Effector memory CD8-positive, alpha-beta T cell (primary cell): Measurements from ENCODE around the gene FNIP2.
"Not testable (repeated sequence)": the region's sequence is repeated elsewhere in the genome, so short reads cannot be mapped to it uniquely, and the experiment has no call there.

ENCODE experiments used
- ATAC-seq: fragments of 150-1000 bp; cut with Tn5 transposase; replicated peaks from 2 replicates; pipeline ENCODE4 v1.10.0; 2021; ENCODE audit warnings: mild to moderate bottlenecking, moderate library complexity
- DNase-seq, 3 experiments: peaks; one replicate each; pipeline ENCODE4 v3.0.0; 2021
- H3K27ac Mint-ChIP-seq, 2 donors: one replicate each; pipeline ENCODE4 v1.8.0; 2022; ENCODE audit warnings: mild to moderate bottlenecking in 2 of 2, mixed read lengths in 2 of 2, moderate library complexity in 2 of 2
- H3K27me3 Mint-ChIP-seq, 2 donors: one replicate each; pipeline ENCODE4 v1.8.0; 2022; ENCODE audit warnings: mixed read lengths in 2 of 2
- H3K36me3 Mint-ChIP-seq: one replicate; pipeline ENCODE4 v1.8.0; 2022; ENCODE audit warnings: mild to moderate bottlenecking, moderate library complexity, mixed read lengths; ENCODE audit not compliant: insufficient read depth
- H3K4me1 Mint-ChIP-seq, 2 donors: one replicate each; pipeline ENCODE4 v1.8.0; 2022; ENCODE audit warnings: low read depth in 2 of 2, mixed read lengths in 2 of 2
- H3K4me3 Mint-ChIP-seq, 2 donors: one replicate each; pipeline ENCODE4 v1.8.0; 2022; ENCODE audit warnings: mild to moderate bottlenecking in 2 of 2, mixed read lengths in 2 of 2, moderate library complexity in 2 of 2
- H3K9me3 Mint-ChIP-seq, 2 donors: one replicate each; pipeline ENCODE4 v1.8.0; 2022; ENCODE audit warnings: mixed read lengths in 2 of 2

The FNIP2 gene

GRCh38 chr4:158787709-158788475 is 19.1 kb downstream of the FNIP2 start:
- Mint-ChIP-seq H3K4me1 (peaks cover 3 to 10% of the 10 kb centered on the region in 2 donors), H3K9me3 (no peaks in the 10 kb centered on the region), H3K36me3 (no peaks in the 10 kb centered on the region), H3K4me3 (no peak overlapping the region), H3K27me3 (no peaks in the 10 kb centered on the region), H3K27ac (no peak overlapping the region)
- DNase-seq (no peak), ATAC-seq (no peak)

- no peaks in the 10 kb centered on the region for H3K9me3 Mint-ChIP-seq
- no peak overlapping the region for H3K27ac Mint-ChIP-seq
- H3K27me3 Mint-ChIP-seq, result no peaks in the 10 kb centered on the region
- no peak for ATAC-seq
- DNase-seq, result no peak
- peaks cover 2 to 4% of the 10 kb centered on the region in 2 donors for H3K4me1 Mint-ChIP-seq
- H3K36me3 Mint-ChIP-seq, result no peaks in the 10 kb centered on the region
- no peak overlapping the region for H3K4me3 Mint-ChIP-seq
Observed at GRCh38 chr4:158788516-158788915, 19.7 kb downstream of the FNIP2 start.

GRCh38 chr4:158789853-158790252 is 21.0 kb downstream of the FNIP2 start:
- no peaks in the 10 kb centered on the region for H3K27me3 Mint-ChIP-seq
- H3K4me1 Mint-ChIP-seq, result peaks cover 2 to 4% of the 10 kb centered on the region in 2 donors
- no peak overlapping the region for H3K4me3 Mint-ChIP-seq
- H3K9me3 Mint-ChIP-seq, result no peaks in the 10 kb centered on the region
- no peaks in the 10 kb centered on the region for H3K36me3 Mint-ChIP-seq
- DNase-seq, result no peak
- no peak overlapping the region for H3K27ac Mint-ChIP-seq
- ATAC-seq, result no peak

- DNase-seq, result no peak
- H3K27ac Mint-ChIP-seq, result no peak overlapping the region
Observed at GRCh38 chr4:158793021-158793420, 24.2 kb downstream of the FNIP2 start.

GRCh38 chr4:158793430-158793829 is 24.6 kb downstream of the FNIP2 start:
- not testable (repeated sequence) for H3K9me3 Mint-ChIP-seq, DNase-seq, H3K27me3 Mint-ChIP-seq, H3K27ac Mint-ChIP-seq, H3K4me3 Mint-ChIP-seq, H3K4me1 Mint-ChIP-seq, H3K36me3 Mint-ChIP-seq, ATAC-seq

More at GRCh38 chr4:158793021-158793420, 24.2 kb downstream of the FNIP2 start:
- no peaks in the 10 kb centered on the region for H3K9me3 Mint-ChIP-seq
- H3K4me1 Mint-ChIP-seq, result peaks cover 3 to 4% of the 10 kb centered on the region in 2 donors
- no peak overlapping the region for H3K4me3 Mint-ChIP-seq
- ATAC-seq, result no peak
- H3K27me3 Mint-ChIP-seq, result no peaks in the 10 kb centered on the region
- H3K36me3 Mint-ChIP-seq, result no peaks in the 10 kb centered on the region

GRCh38 chr4:158796370-158797140 is 27.7 kb downstream of the FNIP2 start:
- no peaks in the 10 kb centered on the region for H3K27me3 Mint-ChIP-seq
- no peaks in the 10 kb centered on the region for H3K36me3 Mint-ChIP-seq
- no peaks in the 10 kb centered on the region for H3K9me3 Mint-ChIP-seq
- H3K4me1 Mint-ChIP-seq, result peaks cover 0 to 4% of the 10 kb centered on the region in 2 donors
- no peak overlapping the region for H3K27ac Mint-ChIP-seq
- H3K4me3 Mint-ChIP-seq, result no peak overlapping the region
- ATAC-seq (no peak), DNase-seq (no peak)

- Mint-ChIP-seq H3K36me3 (no peaks in the 10 kb centered on the region), H3K27ac (no peak overlapping the region), H3K27me3 (no peaks in the 10 kb centered on the region), H3K9me3 (no peaks in the 10 kb centered on the region), H3K4me1 (peaks cover 4% of the 10 kb centered on the region in 2 donors), H3K4me3 (no peak overlapping the region)
- DNase-seq (no peak), ATAC-seq (no peak)
Observed at GRCh38 chr4:158798062-158798461, 29.2 kb downstream of the FNIP2 start.

GRCh38 chr4:158799013-158799770 is 30.4 kb downstream of the FNIP2 start:
- no peaks in the 10 kb centered on the region for H3K27me3 Mint-ChIP-seq
- peak overlapping the region in 1 of 2 donors; percentile 60 for H3K27ac Mint-ChIP-seq
- no peaks in the 10 kb centered on the region for H3K9me3 Mint-ChIP-seq

GRCh38 chr4:158799856-158800255 is 31.0 kb downstream of the FNIP2 start:
- Mint-ChIP-seq H3K4me3 (no peak overlapping the region), H3K27ac (no peak overlapping the region), H3K9me3 (no peaks in the 10 kb centered on the region), H3K27me3 (no peaks in the 10 kb centered on the region), H3K36me3 (no peaks in the 10 kb centered on the region), H3K4me1 (peaks cover 4 to 11% of the 10 kb centered on the region in 2 donors)
- no peak for DNase-seq
- ATAC-seq, result no peak

More at GRCh38 chr4:158799013-158799770, 30.4 kb downstream of the FNIP2 start:
- Mint-ChIP-seq H3K4me3 (no peak overlapping the region), H3K36me3 (no peaks in the 10 kb centered on the region), H3K4me1 (peaks cover 4 to 11% of the 10 kb centered on the region in 2 donors)
- no peak for ATAC-seq
- no peak for DNase-seq

GRCh38 chr4:158801066-158801465 is 32.2 kb downstream of the FNIP2 start:
- no peak overlapping the region for H3K4me3 Mint-ChIP-seq
- no peak for DNase-seq
- no peak for ATAC-seq
- H3K9me3 Mint-ChIP-seq, result no peaks in the 10 kb centered on the region
- no peaks in the 10 kb centered on the region for H3K36me3 Mint-ChIP-seq
- H3K4me1 Mint-ChIP-seq, result peaks cover 6 to 11% of the 10 kb centered on the region in 2 donors
- H3K27ac Mint-ChIP-seq, result no peak overlapping the region
- no peaks in the 10 kb centered on the region for H3K27me3 Mint-ChIP-seq

GRCh38 chr4:158801677-158802076 is 32.9 kb downstream of the FNIP2 start:
- no peak for ATAC-seq
- Mint-ChIP-seq H3K36me3 (no peaks in the 10 kb centered on the region), H3K9me3 (no peaks in the 10 kb centered on the region), H3K27ac (no peak overlapping the region), H3K4me3 (no peak overlapping the region), H3K27me3 (no peaks in the 10 kb centered on the region), H3K4me1 (peaks cover 5 to 11% of the 10 kb centered on the region in 2 donors)
- no peak for DNase-seq

- Mint-ChIP-seq H3K9me3 (no peaks in the 10 kb centered on the region), H3K4me1 (peaks cover 5 to 11% of the 10 kb centered on the region in 2 donors), H3K27ac (peak overlapping the region in 1 of 2 donors; percentile 67), H3K4me3 (no peak overlapping the region), H3K27me3 (no peaks in the 10 kb centered on the region), H3K36me3 (no peaks in the 10 kb centered on the region)
- DNase-seq (no peak), ATAC-seq (no peak)
Observed at GRCh38 chr4:158802914-158803313, 34.1 kb downstream of the FNIP2 start.

- Mint-ChIP-seq H3K9me3 (no peaks in the 10 kb centered on the region), H3K4me3 (no peak overlapping the region), H3K36me3 (no peaks in the 10 kb centered on the region), H3K4me1 (peaks cover 18 to 25% of the 10 kb centered on the region in 2 donors), H3K27ac (no peak overlapping the region), H3K27me3 (no peaks in the 10 kb centered on the region)
- ATAC-seq, result no peak
- no peak for DNase-seq
Observed at GRCh38 chr4:158805635-158806471, 37.0 kb downstream of the FNIP2 start.
